MV-4-11 (cell line): ENCODE data around the gene CLTRN.
"Not testable (repeated sequence)": the region's sequence is repeated elsewhere in the genome, so short reads cannot be mapped to it uniquely, and the experiment has no call there.

Source experiments
- DNase-seq: peaks from one replicate; lab custom pipeline; 2025; lab: John Stamatoyannopoulos, UW

The CLTRN gene, protein sequence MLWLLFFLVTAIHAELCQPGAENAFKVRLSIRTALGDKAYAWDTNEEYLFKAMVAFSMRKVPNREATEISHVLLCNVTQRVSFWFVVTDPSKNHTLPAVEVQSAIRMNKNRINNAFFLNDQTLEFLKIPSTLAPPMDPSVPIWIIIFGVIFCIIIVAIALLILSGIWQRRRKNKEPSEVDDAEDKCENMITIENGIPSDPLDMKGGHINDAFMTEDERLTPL

DNA sequence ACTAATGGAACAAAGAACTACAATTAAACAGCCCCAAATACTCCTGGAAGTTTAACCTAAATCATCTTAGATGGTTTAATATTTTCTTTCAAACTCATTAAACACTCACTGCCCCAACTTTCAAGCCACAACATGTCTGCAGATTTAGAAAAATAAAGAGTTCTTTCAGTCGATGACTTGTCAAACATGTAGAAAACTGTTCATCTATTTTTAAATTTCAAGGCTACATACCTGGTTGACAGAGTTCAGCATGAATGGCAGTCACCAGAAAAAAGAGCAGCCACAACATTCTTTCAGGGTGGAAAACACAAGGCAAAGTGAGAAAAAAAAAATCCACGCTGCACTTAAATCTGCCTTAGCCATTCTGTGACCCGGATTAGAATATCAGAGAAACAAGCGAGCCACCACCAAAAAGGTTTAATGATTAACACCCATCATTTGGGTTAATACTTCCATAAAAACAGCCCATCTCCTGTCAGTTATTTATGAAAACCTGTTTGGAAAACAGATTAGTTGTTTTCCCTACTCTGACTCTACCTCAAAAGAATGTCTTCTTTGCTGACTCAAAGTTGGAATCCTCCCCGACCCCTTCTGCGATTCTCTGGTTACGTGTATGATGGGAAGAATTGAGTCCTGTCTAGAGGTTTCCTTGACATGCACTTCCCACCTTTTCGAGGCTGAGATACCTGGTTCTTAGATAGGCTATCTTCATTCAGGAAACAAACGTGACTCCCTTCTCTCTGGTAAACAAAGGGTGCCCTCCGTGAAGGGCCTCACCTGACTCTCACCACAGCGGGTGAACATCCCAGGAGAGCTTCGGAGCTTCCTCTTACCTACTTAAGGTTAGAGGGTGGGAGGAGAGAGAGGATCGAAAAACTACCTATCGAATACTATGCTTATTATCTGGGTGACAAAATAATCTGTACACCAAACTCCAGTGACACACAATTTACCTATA, at the start of gene CLTRN:
TSS of gene CLTRN (minus strand) at position 319 of the 958 bp plus-strand sequence. CDS start at position 289, 30 bp downstream.
- DNase-seq, result no peak

DNA sequence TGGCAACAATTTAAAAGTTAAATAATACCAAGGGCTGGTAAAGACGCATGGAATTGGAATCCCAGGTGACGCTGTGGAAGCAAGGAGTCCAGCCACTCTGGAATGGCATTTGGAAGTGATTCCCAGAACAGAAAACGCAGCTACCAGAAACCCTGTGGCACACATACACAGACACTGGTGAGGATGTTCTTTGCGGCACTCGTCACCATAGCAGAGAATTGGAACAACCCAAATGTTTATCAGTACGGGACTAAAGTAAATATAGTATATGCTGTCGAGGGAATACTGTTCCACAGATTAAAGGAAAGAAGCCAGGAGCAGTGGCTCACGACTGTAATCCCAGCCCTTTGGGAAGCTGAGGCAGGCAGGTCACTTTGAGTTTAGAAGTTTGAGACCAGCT, 39.7 kb upstream of the CLTRN start:
- DNase-seq, result not testable (repeated sequence)

DNA sequence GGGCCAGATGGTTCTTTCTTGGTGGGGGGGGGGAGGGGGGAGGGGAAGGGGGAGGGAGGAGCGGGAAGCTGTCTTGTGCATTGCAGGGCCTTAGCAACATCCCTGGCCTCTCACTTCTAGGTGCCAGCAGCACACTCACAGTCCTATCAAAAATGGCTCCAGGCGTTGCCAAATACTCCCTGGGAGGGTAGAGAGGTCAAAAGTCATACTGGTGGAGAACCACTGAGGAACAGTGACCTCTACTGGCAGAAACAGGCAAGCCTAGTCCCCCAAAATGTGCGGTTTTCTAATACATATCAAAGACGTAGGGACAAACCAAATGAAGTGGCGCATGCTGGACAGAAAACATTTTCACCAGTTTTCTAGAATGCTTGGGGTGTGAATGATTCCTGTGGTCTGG, 39.2 kb upstream of the CLTRN start:
- not testable (repeated sequence) for DNase-seq

GRCh38 chrX:15702488-15703371, 38.1 kb upstream of the CLTRN start:
- DNase-seq, result no peak

- no peak for DNase-seq
Measured at GRCh38 chrX:15696516-15696915, 31.9 kb upstream of the CLTRN start.

GRCh38 chrX:15694941-15695451, 30.4 kb upstream of the CLTRN start:
- no peak for DNase-seq

DNA sequence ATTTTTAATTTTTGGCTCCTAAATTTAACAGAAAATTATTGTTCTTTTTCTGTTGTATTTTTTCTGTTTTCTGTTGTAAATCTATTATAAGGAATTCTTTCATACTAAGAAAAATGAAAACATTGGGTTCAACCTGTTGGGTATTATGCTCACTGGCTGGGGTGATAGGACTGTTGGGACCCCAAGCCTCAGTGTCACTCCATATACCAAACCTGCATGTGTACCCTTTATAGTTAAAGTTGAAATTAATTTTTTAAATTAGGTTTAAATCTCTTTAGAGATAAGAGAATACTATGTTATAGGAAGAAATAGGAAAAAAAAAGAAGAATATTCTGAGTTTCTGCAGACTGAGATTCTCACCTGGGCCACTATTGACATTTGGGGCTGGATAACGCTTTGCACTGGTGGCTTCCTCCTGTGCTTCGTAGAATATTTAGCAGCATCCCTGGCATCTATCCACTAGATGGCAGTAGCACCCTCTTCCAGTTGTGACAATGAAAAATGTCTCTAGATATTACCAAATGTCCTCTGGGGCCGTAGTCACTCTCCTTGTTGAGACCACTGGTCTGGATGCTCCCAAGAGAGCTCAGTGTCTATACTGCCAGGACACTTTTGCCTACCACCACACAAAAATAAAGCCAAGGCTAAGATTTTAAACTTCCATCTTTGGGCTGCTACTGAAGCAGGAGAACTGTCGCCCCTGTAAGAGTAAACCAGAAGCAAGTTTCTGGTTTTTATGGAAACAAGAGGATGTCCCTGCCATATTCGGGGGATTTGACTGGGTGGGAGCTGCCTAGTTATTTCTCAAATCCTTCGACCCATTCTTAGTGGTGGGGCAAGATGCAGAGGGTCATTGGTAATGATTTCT, 22.4 kb upstream of the CLTRN start:
- DNase-seq, result peak; percentile 64

- DNase-seq, result no peak
Measured at GRCh38 chrX:15683193-15683592, 18.6 kb upstream of the CLTRN start.

DNA sequence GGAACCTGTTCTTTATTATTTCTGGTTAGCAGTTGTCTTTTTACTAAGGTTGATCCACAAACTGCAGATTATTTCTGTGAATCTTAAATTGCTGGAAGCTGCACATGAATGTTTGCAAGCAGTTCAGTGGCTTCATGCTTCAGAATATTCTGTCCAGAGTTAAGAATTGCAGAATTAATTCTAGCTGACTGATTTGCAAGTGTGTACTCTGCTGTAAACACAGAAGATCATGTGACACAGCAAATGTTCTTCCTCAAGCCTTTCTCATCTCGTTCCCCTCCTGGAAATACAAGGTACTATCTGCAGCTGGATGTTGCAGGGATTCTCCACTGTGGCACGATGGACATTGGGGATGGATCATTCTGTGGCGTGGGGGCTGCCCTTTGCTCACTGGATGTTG, 16.8 kb upstream of the CLTRN start:
- no peak for DNase-seq

GRCh38 chrX:15680401-15680800, 15.8 kb upstream of the CLTRN start:
- DNase-seq, result no peak

GRCh38 chrX:15679246-15679645, 14.6 kb upstream of the CLTRN start:
- peak; percentile 1 for DNase-seq

DNA sequence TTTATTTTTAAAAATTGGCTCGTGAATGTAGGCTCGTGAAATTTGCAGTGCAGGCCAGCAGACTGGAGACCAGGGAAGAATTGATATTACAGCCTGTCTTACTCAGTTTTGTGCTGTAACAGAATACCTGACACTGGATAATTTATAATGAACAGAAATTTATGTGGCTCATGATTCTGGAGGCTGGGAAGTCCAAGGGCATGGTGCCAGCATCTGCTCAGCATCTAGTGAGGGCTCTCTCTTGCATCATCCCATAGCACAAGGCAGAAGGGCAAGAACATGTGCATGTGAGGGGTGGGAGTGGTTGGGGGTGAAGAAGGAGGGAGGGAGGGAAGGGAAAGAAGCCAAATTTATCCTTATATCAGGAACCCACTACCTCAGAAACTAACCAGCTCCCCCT, 13.7 kb upstream of the CLTRN start:
- DNase-seq, result no peak

- DNase-seq, result peak; percentile 61
Measured at GRCh38 chrX:15676886-15677285, 12.3 kb upstream of the CLTRN start.

DNA sequence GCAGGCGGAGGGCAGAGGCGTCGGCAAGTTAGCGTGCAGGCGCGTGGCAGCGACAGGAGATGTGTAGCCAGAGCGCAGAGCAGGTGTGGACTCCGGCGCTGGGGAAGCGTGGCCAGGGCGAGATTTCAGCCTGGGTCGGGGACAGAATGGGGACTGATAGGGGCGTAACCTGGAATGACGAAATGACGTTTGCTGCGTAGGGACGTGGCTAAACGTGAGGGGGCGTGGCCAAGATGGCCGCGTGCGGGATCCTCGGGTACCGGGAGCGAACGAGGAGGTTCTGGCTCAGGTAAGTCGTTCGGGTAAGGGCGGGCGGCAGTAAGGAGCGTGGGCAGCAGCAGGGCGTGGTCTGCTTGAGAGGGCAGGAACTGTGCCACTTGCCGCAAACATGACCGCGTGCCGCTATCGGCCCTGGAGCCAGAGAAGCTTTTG, 10.9 kb upstream of the CLTRN start:
- peak; percentile 69 for DNase-seq

GRCh38 chrX:15674841-15675489, 10.4 kb upstream of the CLTRN start:
- peak; percentile 87 for DNase-seq

DNA sequence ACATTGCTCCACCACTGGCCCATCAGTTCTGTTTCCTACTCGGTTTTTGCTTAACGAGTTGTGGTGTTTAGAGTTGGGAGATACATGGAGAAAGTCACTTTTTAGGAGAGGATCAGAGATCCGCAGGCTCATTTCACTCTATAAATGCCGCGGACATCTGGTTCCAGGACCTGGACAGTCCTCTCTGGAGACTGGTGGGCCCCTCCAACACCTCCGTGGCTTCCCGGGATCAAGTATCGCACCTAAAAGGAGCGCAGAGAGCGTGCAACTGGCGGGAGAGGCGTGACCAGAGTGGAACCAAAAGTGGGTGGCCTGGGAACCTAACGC, 9.9 kb upstream of the CLTRN start:
- DNase-seq, result no peak

GRCh38 chrX:15673970-15674369, 9.4 kb upstream of the CLTRN start:
- no peak for DNase-seq

GRCh38 chrX:15672881-15673280, 8.3 kb upstream of the CLTRN start:
- no peak for DNase-seq

DNA sequence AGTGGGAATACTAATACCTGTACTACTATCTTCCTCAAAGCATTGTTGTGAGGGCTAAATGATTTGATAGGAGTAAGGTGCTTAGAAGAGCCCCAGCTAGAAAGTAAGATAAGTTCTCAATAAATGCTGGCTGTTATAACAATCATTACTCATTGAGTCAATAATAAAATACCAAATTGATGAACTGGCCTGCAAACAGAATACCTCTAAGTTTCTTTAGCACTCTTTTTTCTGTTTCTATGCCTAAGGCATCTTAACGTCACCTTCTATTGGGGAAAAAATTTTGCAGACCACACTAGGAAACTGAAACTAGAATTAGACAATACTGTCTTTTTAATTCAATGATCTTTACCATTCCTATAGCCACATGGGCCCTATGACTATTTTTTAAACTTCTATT, 1.2 kb downstream of the CLTRN start:
- no peak for DNase-seq

- DNase-seq, result not testable (repeated sequence)
Measured at GRCh38 chrX:15654804-15655203, 9.8 kb downstream of the CLTRN start.

DNA sequence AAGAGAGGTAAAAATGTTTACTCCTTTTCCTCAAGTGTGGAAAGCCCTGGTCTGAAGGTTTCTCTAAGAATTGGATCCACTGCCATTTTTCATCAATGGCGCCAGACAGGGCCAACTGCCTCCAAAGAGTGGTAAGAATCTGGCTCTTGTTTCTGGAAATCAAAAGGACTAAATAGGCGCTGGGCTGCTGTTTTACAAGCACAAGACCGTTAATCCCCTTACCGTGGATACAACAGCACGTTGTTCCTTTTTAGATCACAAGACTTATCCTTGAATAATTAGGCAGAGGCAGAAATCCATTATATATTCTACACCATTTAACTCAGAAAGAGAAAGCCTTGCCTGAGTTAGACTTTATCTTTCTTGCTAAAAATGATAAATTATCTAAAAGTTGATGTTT, 10.6 kb downstream of the CLTRN start:
- no peak for DNase-seq
